ENCODE data around the gene CDH4.

The CDH4 gene

DNA sequence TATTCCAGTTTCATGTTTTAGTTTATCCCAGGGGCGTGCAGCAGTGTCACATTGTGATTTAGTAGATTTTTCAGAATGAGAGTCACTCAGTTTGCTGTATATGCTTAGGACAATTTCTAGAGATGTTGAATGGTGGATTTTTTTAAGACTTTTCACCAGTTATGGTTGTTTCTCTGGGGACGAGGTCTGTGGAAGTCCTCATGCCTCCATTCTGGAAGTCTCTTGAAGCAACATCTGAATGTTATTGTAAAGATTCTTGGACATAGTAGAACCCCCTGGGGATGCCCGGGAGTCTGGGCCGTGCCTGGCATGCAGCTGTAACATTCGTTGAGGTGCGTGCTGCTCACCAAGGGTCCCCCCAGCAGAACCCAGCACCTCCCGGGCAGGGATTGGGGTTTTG is 341.5 kb downstream of the CDH4 start:
- no peak for DNase-seq

DNA sequence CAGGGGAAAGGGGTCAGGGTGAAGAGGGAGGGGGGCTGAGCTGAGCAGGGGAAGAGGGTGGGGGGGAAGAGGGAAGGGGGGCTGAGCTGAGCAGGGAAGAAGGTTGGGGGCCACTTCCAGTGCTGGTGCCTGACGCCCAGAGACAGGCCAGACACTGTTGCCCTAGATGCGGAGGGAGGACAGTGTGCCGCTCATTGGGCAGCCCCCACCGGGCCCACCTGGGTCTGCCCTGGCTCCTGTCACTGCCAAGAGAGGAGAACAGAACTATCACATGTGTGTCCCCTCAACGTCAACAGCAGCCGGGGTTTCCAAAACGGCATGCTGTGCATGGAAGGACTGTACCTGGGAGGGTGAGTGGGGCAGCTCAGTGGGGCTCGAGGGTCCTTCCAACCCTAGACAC is 342.1 kb downstream of the CDH4 start:
- no peak for DNase-seq
- TF ChIP-seq POLR2A (IDR thresholded peaks at IDR 0.05; ENCODE audit: low read length) (no peak), GATA1 (IDR thresholded peaks at IDR 0.05; ENCODE audit: low read depth, low read length) (no peak)

More for the DNA sequence above, 341.5 kb downstream of the CDH4 start:
- TF ChIP-seq GATA1 (IDR thresholded peaks at IDR 0.05; ENCODE audit: low read depth, low read length) (no peak), POLR2A (IDR thresholded peaks at IDR 0.05; ENCODE audit: low read length) (no peak)

DNA sequence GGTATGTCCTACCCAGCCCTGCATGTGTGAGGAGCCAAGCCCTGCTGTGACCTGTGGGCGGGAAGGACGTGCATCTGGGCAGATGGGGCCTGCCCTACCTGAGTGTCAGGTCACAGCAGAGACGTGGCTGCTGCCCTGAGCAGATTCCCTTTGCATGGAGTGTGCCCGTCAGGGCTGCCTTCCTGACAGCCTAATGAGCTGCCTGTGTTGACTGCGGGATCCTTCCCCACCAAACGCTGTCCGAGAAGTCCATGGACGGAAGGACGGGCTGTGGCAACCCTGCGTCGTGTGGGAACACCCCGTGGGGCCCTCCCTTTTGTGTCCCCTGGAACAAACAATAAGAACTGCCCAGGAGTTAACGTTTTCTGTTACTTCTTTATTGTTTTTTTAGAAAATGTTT is 343.2 kb downstream of the CDH4 start:
- TF ChIP-seq GATA1 (IDR thresholded peaks at IDR 0.05; ENCODE audit: low read depth, low read length): no peak
- TF ChIP-seq POLR2A (IDR thresholded peaks at IDR 0.05; ENCODE audit: low read length): no peak
- DNase-seq: no peak

DNA sequence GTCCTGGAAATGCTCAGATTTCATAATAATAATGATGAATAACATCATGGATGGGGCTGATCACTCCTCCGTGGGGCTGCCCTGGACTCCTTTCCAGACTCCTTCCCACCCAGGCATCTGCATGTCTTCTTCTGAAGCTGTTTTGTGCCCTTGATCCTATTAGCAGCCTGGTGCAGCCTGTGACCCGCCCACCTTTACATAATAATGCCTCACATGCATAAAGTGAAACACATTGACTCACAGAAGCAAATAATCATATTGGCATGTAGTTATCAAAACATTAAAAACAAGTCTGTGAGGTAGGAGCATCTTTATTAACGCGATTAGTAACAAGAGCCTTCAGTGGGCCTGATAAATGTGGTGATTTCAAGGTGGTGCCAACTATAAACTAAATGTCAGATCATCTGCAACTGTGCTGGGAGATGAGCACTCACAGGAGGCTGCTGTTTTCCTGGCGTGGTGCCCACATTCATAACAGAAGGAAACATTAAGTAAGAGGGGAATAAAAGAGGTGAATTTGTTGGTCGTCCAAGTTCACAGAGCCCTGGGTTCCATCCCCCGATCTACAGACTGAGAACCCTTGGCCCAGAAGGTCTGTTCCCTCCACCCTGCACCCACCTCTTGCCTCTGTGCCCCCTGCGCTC is 344.7 kb downstream of the CDH4 start:
- DNase-seq: no peak
- no peak for TF ChIP-seq GATA1 (IDR thresholded peaks at IDR 0.05; ENCODE audit: low read depth, low read length)
- no peak for TF ChIP-seq POLR2A (IDR thresholded peaks at IDR 0.05; ENCODE audit: low read length)

GRCh38 chr20:61597996-61598395 is 345.9 kb downstream of the CDH4 start:
- no peak for DNase-seq
- TF ChIP-seq GATA1 (IDR thresholded peaks at IDR 0.05; ENCODE audit: low read depth, low read length): no peak
- TF ChIP-seq POLR2A (IDR thresholded peaks at IDR 0.05; ENCODE audit: low read length): no peak

GRCh38 chr20:61598586-61598985 is 346.5 kb downstream of the CDH4 start:
- no peak for DNase-seq
- no peak for TF ChIP-seq POLR2A (IDR thresholded peaks at IDR 0.05; ENCODE audit: low read length)
- no peak for TF ChIP-seq GATA1 (IDR thresholded peaks at IDR 0.05; ENCODE audit: low read depth, low read length)

GRCh38 chr20:61599061-61599531 is 347.0 kb downstream of the CDH4 start:
- DNase-seq: no peak
- no peak for TF ChIP-seq POLR2A (IDR thresholded peaks at IDR 0.05; ENCODE audit: low read length)
- TF ChIP-seq GATA1 (IDR thresholded peaks at IDR 0.05; ENCODE audit: low read depth, low read length): no peak

GRCh38 chr20:61599541-61599992 is 347.5 kb downstream of the CDH4 start:
- no peak for TF ChIP-seq GATA1 (IDR thresholded peaks at IDR 0.05; ENCODE audit: low read depth, low read length)
- no peak for TF ChIP-seq POLR2A (IDR thresholded peaks at IDR 0.05; ENCODE audit: low read length)

GRCh38 chr20:61600016-61600415 is 348.0 kb downstream of the CDH4 start:
- no peak for TF ChIP-seq POLR2A (IDR thresholded peaks at IDR 0.05; ENCODE audit: low read length)
- TF ChIP-seq GATA1 (IDR thresholded peaks at IDR 0.05; ENCODE audit: low read depth, low read length): no peak
- DNase-seq: no peak

More at GRCh38 chr20:61599541-61599992, 347.5 kb downstream of the CDH4 start:
- DNase-seq: no peak

DNA sequence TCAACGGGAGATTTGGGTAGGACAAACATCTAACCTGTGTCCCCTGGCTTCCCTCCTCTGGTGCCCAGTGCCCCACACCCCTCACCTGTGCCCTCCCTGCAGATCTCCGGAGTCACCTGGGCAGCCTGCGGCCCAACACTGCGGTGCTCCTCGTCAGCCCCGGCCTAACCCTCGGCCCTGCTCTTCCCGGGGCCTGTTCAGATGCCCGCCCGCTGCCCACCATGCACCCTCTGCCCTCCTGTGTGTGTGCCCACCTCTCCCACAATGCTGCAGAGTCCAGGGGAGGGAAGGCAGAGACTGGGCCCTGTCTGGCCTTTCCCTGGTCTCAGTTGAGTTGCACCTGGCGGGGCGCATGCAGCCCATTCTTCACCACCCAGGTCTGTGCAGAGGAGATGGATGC is 349.3 kb downstream of the CDH4 start:
- no peak for DNase-seq
- TF ChIP-seq GATA1 (IDR thresholded peaks at IDR 0.05; ENCODE audit: low read depth, low read length) (no peak), POLR2A (IDR thresholded peaks at IDR 0.05; ENCODE audit: low read length) (no peak)

GRCh38 chr20:61601853-61602252 is 349.8 kb downstream of the CDH4 start:
- TF ChIP-seq GATA1 (IDR thresholded peaks at IDR 0.05; ENCODE audit: low read depth, low read length) (no peak), POLR2A (IDR thresholded peaks at IDR 0.05; ENCODE audit: low read length) (no peak)
- no peak for DNase-seq

- DNase-seq: no peak
- TF ChIP-seq POLR2A (IDR thresholded peaks at IDR 0.05; ENCODE audit: low read length) (no peak), GATA1 (IDR thresholded peaks at IDR 0.05; ENCODE audit: low read depth, low read length) (no peak)
Measured at GRCh38 chr20:61603715-61604114, 351.7 kb downstream of the CDH4 start.

GRCh38 chr20:61604549-61604948 is 352.5 kb downstream of the CDH4 start:
- DNase-seq: no peak
- TF ChIP-seq GATA1 (IDR thresholded peaks at IDR 0.05; ENCODE audit: low read depth, low read length) (no peak), POLR2A (IDR thresholded peaks at IDR 0.05; ENCODE audit: low read length) (no peak)

- TF ChIP-seq POLR2A (IDR thresholded peaks at IDR 0.05; ENCODE audit: low read length) (no peak), GATA1 (IDR thresholded peaks at IDR 0.05; ENCODE audit: low read depth, low read length) (no peak)
- no peak for DNase-seq
Measured at GRCh38 chr20:61605283-61605682, 353.2 kb downstream of the CDH4 start.

DNA sequence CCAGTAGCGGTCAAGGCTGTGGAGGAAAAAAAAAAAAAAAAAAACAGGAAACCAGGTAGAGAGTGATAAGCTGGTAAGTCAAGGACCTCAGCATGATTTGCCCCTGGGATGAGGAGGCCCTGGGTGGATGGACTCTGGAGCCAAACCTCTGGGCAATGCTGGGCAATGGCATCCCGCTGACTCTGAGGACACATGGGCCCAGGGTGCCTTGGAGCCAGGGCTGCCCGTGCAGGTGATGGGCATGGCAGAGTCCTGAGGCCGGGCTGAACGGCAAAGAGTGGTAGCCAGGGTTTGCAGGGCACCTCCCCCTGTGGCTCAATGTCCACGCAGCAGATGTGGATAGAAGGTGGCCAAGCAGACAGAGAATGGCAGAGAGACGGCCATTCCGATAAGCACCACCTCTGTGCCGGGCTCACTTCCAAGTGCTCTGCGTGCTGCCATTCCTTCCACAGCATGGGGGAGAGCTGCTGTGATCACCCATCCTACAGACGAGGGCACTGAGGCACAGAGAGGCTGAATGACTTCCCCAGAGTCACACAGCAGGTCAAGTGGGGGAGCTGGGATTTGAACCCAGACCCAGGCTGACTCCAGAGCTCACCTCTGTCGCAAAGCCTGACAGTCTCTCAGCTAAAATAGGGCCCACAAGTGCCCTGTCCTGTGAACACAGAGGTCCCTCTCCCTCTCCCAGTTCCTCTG is 353.9 kb downstream of the CDH4 start:
- no peak for TF ChIP-seq POLR2A (IDR thresholded peaks at IDR 0.05; ENCODE audit: low read length)
- no peak for TF ChIP-seq GATA1 (IDR thresholded peaks at IDR 0.05; ENCODE audit: low read depth, low read length)
- no peak for DNase-seq
